ENCODE measurements around the gene LZIC. TPM values are rescaled to one million over a fixed set of nuclear protein-coding genes. Genes with fewer than 3 reads are reported as not detected.

Gene LZIC
- total and polyA plus RNA-seq, 9 of the 15 experiments (the other 6 are each of a cell fraction or from before 2014, with no cell fraction given), result 32.9 to 109 (median 61.7) TPM

- TF ChIP-seq, protein P1, sequence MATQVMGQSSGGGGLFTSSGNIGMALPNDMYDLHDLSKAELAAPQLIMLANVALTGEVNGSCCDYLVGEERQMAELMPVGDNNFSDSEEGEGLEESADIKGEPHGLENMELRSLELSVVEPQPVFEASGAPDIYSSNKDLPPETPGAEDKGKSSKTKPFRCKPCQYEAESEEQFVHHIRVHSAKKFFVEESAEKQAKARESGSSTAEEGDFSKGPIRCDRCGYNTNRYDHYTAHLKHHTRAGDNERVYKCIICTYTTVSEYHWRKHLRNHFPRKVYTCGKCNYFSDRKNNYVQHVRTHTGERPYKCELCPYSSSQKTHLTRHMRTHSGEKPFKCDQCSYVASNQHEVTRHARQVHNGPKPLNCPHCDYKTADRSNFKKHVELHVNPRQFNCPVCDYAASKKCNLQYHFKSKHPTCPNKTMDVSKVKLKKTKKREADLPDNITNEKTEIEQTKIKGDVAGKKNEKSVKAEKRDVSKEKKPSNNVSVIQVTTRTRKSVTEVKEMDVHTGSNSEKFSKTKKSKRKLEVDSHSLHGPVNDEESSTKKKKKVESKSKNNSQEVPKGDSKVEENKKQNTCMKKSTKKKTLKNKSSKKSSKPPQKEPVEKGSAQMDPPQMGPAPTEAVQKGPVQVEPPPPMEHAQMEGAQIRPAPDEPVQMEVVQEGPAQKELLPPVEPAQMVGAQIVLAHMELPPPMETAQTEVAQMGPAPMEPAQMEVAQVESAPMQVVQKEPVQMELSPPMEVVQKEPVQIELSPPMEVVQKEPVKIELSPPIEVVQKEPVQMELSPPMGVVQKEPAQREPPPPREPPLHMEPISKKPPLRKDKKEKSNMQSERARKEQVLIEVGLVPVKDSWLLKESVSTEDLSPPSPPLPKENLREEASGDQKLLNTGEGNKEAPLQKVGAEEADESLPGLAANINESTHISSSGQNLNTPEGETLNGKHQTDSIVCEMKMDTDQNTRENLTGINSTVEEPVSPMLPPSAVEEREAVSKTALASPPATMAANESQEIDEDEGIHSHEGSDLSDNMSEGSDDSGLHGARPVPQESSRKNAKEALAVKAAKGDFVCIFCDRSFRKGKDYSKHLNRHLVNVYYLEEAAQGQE (IDR thresholded peaks at IDR 0.05; ENCODE audit: borderline replicate concordance), result no peak
- TF ChIP-seq, protein P1 (CRISPR knock-in tag; IDR thresholded peaks at IDR 0.05; ENCODE audit: low read depth), result no peak
- TF ChIP-seq SAP30 (IDR thresholded peaks at IDR 0.05; ENCODE audit: borderline replicate concordance, insufficient read depth, low read depth, low read length, poor library complexity, severe bottlenecking), result no peak
- no peak for TF ChIP-seq ZNF253 (CRISPR knock-in tag; conservative IDR thresholded peaks at IDR 0.05)
These were observed 17.7 kb upstream of the LZIC start (continued) for GRCh38 chr1:9960706-9961562.

Measured in K562 (cell line).